D721Med (cell line): Measurements from ENCODE around the gene MYOZ1.

Experiments used
- DNase-seq: peaks from one replicate; pipeline ENCODE4 v3.0.0; 2011; ENCODE audit warnings: low spot score; ENCODE audit not compliant: insufficient read length
- FAIRE-seq: peaks from 2 replicates; lab custom pipeline; 2011; peaks lifted over from hg19 to GRCh38; lab: Jason Lieb, UNC
- TF ChIP-seq, protein P1 (sequence below): IDR thresholded peaks from 2 replicates; pipeline ENCODE4 v1.5.1; 2012; ENCODE audit warnings: mild to moderate bottlenecking, control low read depth; ENCODE audit not compliant: insufficient read depth; ENCODE audit errors: missing control alignments

MYOZ1 gene

DNA sequence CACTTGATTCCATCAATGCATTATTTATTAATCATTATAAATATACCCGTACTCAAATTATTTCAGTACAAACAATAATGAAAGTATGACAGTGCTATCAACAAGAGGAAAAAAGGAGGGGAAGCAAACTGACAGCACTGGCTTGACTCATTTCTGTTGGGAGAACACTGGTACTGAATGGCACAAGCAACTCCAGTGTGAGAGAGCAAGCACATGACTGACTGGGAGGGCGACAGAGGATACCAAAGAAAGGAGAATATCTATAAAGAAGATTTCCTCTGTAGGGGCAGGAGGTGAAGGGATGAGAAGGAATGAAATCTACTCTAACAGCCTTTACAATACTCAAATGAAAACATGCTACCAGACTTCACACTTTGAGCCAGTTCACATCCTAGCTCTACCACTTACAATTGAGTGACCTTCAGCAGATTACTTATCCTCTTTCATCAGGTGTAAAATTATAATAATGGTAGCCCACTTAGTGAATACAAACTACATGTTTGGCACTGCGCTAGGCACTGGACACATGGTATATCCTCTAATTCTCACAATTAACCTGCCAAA is 51.6 kb downstream of the MYOZ1 start:
- FAIRE-seq (no peak), DNase-seq (no peak)
- TF ChIP-seq, protein P1, sequence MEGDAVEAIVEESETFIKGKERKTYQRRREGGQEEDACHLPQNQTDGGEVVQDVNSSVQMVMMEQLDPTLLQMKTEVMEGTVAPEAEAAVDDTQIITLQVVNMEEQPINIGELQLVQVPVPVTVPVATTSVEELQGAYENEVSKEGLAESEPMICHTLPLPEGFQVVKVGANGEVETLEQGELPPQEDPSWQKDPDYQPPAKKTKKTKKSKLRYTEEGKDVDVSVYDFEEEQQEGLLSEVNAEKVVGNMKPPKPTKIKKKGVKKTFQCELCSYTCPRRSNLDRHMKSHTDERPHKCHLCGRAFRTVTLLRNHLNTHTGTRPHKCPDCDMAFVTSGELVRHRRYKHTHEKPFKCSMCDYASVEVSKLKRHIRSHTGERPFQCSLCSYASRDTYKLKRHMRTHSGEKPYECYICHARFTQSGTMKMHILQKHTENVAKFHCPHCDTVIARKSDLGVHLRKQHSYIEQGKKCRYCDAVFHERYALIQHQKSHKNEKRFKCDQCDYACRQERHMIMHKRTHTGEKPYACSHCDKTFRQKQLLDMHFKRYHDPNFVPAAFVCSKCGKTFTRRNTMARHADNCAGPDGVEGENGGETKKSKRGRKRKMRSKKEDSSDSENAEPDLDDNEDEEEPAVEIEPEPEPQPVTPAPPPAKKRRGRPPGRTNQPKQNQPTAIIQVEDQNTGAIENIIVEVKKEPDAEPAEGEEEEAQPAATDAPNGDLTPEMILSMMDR = no peak

DNA sequence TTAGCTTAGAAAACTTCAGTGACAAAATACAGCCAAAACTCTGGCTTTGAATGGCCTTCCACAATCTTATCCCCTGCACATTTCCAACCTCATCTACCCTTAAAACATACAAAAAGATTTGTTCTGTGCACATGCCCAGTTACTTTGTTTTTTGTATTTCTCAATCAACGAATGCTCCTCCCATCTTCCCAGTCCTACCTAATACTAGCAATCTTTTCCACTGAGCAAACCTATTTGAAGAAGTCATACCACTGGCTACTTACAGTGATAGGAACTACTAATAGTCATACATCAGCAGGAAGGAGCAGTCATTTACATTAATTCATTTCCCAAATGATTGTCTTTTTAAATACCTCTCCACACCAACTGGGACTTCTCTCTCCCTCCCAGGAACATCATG is 52.6 kb downstream of the MYOZ1 start:
- TF ChIP-seq, protein P1 = no peak
- FAIRE-seq (no peak), DNase-seq (no peak)

DNA sequence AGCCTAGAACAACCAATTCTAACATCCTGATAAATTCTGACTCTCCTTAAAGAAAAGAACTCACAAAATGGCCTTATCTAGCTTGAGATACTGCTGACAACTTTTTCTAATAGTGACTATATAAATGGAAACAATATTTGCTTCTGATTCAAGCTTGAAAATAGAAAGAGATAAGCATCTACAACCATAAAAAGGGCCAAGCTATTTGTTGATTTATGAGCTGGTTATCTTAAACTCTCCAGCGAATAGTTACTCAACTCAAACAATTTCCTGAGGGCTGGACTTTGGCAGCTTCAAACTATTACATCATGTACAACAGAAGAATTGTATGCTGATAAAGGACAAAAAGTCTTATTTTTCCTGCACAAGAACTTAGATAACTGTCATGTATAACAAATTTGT is 54.7 kb downstream of the MYOZ1 start:
- no peak for FAIRE-seq
- TF ChIP-seq, protein P1 = no peak
- no peak for DNase-seq

DNA sequence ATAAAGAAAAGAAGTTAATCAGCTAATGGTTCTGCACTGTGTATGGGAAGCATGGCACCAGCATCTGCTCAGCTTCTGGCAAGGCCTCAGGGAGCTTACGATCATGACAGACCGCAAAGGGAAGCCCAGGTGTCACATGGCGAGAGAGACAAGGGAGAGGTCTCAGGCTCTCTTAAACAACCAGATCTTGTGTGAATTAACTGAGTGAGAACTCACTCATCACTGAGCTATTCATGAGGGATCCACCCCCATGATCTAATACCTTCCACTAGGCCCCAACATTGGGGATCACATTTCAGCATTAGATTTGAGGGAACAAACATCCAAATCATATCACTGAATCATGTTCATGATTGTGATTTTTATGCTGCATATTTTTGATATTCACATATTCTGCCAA is 55.9 kb downstream of the MYOZ1 start:
- TF ChIP-seq, protein P1 = no peak
- no peak for DNase-seq
- no peak for FAIRE-seq

DNA sequence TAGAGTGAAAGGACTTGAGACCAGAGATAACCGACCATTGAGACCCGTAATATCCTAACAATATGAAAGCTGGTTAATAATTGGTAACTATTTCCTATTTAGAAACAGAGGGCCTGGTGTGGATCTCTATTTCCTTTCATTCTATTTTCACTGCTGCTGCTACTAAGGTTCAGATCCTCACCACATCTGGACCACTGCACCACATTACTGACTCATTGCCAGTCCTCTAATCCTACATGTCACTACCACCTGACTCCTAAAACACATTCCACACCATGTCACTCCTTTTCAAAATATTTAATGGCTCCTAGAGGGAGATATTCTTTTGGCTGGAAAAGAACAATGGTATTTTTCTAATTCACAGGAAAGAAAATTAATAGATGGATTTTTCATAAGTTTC is 56.5 kb downstream of the MYOZ1 start:
- no peak for FAIRE-seq
- TF ChIP-seq, protein P1 = no peak
- DNase-seq = no peak

DNA sequence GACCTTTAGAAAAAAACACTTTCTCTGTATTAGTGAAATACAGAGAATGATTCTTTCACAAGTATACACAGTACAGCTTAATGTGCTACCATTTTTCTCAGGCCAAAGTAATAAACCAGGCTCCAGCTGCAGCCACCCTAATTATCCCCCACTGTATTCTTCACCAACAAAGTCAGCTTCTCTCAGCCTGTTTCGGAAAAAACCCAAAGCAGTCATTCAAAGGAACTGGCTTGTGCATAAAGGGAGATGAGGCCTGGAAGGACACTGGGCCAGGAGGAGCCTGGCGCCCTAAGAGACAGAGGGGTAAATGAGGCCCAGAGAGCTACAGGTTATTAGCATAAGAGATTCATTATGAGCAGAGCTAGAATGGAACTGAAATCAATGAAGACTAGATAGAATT is 59.4 kb downstream of the MYOZ1 start:
- no peak for DNase-seq
- TF ChIP-seq, protein P1 = no peak
- FAIRE-seq = no peak
